OCI-LY1 (cell line): ENCODE data around the gene USP16.
"Not testable (repeated sequence)": the region's sequence is repeated elsewhere in the genome, so short reads cannot be mapped to it uniquely, and the experiment has no call there.

Experiments used
- CTCF ChIP-seq: fragments of 200-600 bp; sonication (generic), shearing (Covaris generic); IDR thresholded peaks from 2 replicates; pipeline ENCODE4 v1.5.1; 2017; ENCODE audit warnings: mild to moderate bottlenecking, antibody characterized with exemption, low read length, moderate library complexity, mixed read lengths
- EZH2 ChIP-seq: fragments of 200-600 bp; sonication (generic), shearing (Covaris generic); IDR thresholded peaks from 2 replicates; pipeline ENCODE4 v1.8.0; 2017; ENCODE audit warnings: borderline replicate concordance, mixed run types, mild to moderate bottlenecking, antibody characterized with exemption, low read length, moderate library complexity, mixed read lengths

DNA sequence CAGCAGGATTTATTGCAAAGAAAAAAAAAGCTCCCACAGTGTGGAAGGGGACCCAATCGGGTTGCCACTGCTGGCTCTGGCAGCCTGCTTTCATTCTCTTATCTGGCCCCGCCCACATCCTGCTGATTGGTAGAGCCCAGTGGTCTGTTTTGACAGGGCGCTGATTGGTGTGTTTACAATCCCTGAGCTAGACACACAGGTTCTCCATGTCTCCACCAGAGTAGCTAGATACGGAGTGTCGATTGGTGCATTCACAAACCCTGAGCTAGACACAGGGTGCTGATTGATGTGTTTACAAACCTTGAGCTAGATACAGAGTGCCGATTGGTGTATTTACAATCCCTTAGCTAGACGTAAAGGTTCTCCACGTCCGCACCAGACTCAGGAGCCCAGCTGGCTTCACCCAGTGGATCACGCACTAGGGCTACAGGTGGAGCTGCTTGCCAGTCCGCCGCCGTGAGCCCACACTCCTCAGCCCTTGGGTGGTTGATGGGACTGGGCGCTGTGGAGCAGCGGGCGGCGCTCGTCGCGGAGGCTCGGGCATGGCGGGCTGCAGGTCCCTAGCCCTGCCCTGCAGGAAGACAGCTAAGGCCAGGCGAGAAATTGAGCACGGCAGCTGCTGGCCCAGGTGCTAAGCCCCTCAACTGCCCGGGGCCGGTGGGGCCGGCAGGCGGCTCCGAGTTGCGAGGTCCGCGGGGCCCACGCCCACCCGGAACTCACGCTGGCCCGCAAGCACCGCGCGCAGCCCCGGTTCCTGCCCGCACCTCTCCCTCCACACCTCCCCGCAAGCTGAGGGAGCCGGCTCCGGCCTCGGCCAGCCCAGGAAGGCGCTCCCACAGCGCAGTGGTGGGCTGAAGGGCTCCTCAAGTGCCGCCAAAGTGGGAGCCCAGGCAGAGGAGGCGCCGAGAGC, 52.5 kb downstream of the USP16 start:
- TF ChIP-seq CTCF, EZH2: not testable (repeated sequence)
